Activated T-helper 2 cell treated with anti-CD3 and anti-CD28 coated beads, Interferon-gamma antibody, Interleukin-2, Interleukin-4, amounts not matched to agents 10 μg/mL and 5 μg/mL and 100 μg/mL, durations not matched to agents 14 hours and 24 hours and 36 hours (primary cell): ENCODE measurements around the gene HECTD2. TPM values are rescaled to one million over a fixed set of nuclear protein-coding genes. Genes with fewer than 3 reads are reported as not detected.
"Not testable (repeated sequence)": the region's sequence is repeated elsewhere in the genome, so short reads cannot be mapped to it uniquely, and the experiment has no call there.

Source experiments
- DNase-seq: peaks from one replicate; pipeline ENCODE4 v3.0.0; 2021; ENCODE audit warnings: low spot score
- H3K27ac Mint-ChIP-seq: one replicate; pipeline ENCODE4 v1.8.0; 2021; ENCODE audit warnings: mixed read lengths
- H3K27me3 Mint-ChIP-seq: one replicate; pipeline ENCODE4 v1.8.0; 2021; ENCODE audit warnings: low read depth, mixed read lengths
- H3K36me3 Mint-ChIP-seq: one replicate; pipeline ENCODE4 v1.8.0; 2021; ENCODE audit warnings: low read depth, mixed read lengths
- H3K4me1 Mint-ChIP-seq: one replicate; pipeline ENCODE4 v1.8.0; 2021; ENCODE audit warnings: low read depth, mixed read lengths
- H3K4me3 Mint-ChIP-seq: one replicate; pipeline ENCODE4 v1.8.0; 2021; ENCODE audit warnings: low read depth, mild to moderate bottlenecking, moderate library complexity, mixed read lengths
- H3K9me3 Mint-ChIP-seq: one replicate; pipeline ENCODE4 v1.8.0; 2021; ENCODE audit warnings: mixed read lengths
- intact Hi-C: fragments of 100-400 bp; cut with micrococcal nuclease; formaldehyde crosslinking; loops from one replicate; pipeline ENCODE4 v1.15.1; 2023
- total RNA-seq: library from RNA; stranded (reverse); gene quantifications from 2 replicates; pipeline ENCODE4 v1.2.3, GENCODE V29; 2022

Gene HECTD2
- total RNA-seq, 1 donor from 2014 or later, result 6.6 TPM

DNA sequence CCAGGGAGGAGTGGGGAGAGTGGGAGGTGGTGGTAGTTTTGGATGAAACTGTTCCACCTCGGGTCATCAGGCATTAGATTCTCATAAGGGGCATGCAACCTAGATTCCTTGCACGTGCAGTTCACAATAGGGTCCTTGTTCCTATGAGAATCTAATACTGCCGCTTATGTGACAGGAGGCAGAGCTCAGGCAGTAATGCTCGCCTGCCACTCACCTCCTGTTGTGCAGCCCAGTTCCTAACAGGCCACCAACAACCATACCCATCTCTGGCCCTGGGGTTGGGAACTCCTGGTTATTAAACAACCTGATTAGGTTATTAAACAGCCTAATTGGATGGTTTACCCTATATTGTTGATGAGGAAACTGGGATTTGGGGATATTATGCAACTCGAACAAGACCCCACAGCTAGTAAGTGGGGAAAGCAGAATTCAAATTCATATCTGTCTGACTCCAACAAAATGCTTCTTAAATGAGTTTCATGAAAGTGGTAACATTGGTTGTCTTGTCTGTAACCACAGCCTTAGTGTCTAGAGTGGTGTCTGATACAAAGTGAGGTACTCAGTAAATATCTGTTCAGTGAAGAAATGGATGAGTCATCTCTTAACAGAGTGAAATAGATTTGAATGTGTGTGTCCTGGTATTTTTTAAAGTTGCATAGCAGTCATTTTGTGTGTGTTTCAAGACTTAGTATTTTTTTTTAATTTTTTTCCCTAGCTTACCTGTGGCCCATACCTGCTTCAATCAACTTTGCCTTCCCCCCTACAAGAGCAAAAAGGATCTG is 101.6 kb downstream of the HECTD2 start:
- no peak overlapping the region for H3K27ac Mint-ChIP-seq

DNA sequence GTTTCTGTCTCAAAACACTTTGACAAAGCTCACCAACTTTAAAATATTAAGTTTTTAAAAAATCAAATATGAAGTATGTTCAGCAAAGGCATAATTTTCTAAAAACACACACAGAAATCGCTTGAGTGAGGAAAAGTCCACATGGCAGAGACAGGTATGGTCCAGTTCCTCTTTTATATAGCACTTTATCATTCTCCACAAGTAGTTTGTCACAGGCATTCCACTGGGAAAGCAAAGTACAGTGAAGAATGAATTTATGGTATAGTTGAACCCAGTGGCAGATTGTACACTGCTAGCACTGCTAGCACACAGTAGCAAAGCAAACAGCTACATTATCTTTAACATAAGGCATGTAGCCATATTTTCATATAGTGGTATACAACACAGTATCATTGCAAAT is 102.3 kb downstream of the HECTD2 start:
- H3K27me3 Mint-ChIP-seq, result no peaks in the 10 kb centered on the region
- no peak overlapping the region for H3K4me3 Mint-ChIP-seq
- DNase-seq, result no peak
- H3K9me3 Mint-ChIP-seq, result peaks cover under 1% of the 10 kb centered on the region
- intact Hi-C loops, result no loop called here
- no peak overlapping the region for H3K27ac Mint-ChIP-seq
- no peaks in the 10 kb centered on the region for H3K36me3 Mint-ChIP-seq
- peaks cover 6% of the 10 kb centered on the region for H3K4me1 Mint-ChIP-seq

More for the DNA sequence above, 101.6 kb downstream of the HECTD2 start:
- peaks cover 6% of the 10 kb centered on the region for H3K4me1 Mint-ChIP-seq
- DNase-seq, result no peak
- intact Hi-C loops, result no loop called here
- H3K9me3 Mint-ChIP-seq, result no peaks in the 10 kb centered on the region
- H3K36me3 Mint-ChIP-seq, result no peaks in the 10 kb centered on the region
- no peaks in the 10 kb centered on the region for H3K27me3 Mint-ChIP-seq
- H3K4me3 Mint-ChIP-seq, result no peak overlapping the region

DNA sequence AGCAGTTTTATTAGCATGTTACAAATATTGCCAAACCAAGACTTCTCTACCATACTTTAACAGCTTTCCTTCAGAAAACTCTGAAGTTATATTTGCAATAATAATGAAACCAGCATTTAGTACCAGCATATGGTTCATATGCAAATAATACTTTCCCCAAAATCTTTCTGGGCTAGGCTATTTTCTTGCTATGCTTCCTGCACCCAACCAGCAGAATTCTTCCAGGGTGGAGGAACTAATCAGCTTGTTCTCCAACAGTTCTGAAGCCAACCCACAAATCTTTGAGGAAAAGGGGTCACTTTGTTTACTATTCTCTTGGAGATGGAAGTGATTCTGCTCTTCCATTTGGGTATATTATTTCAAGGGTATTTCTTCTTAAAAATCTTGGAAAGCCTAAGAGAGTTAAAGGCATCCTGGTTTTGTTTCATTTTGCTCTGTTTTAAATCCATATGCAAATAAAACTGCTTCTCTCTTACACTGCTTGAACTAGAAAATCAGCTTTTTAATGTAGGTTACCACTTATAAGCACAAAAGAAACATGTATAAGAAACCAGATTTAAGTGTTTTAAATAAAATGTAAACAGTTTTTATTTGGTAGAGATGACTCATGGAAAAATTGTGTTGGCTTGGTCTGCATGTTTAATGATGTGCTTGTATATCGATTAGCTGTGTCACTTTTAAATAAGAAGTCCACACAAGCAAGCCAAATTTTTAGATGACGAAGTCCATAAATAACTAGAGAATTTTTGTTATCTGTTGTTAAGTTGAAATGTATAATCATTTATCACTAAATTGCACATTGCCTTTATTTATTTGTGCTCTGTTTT is 103.7 kb downstream of the HECTD2 start:
- DNase-seq, result no peak
- intact Hi-C loops, result no loop called here
- no peaks in the 10 kb centered on the region for H3K27me3 Mint-ChIP-seq
- no peaks in the 10 kb centered on the region for H3K36me3 Mint-ChIP-seq
- H3K9me3 Mint-ChIP-seq, result peaks cover 4% of the 10 kb centered on the region
- H3K4me1 Mint-ChIP-seq, result peaks cover 6% of the 10 kb centered on the region
- H3K4me3 Mint-ChIP-seq, result no peak overlapping the region
- no peak overlapping the region for H3K27ac Mint-ChIP-seq

GRCh38 chr10:91514787-91515186 is 104.6 kb downstream of the HECTD2 start:
- DNase-seq, result no peak
- Mint-ChIP-seq H3K9me3 (peaks cover 4% of the 10 kb centered on the region), H3K27ac (no peak overlapping the region), H3K27me3 (no peaks in the 10 kb centered on the region), H3K4me3 (no peak overlapping the region), H3K36me3 (no peaks in the 10 kb centered on the region), H3K4me1 (peaks cover 6% of the 10 kb centered on the region)
- intact Hi-C loops, result no loop called here

GRCh38 chr10:91517394-91517793 is 107.2 kb downstream of the HECTD2 start:
- intact Hi-C loops, result no loop called here
- Mint-ChIP-seq H3K9me3 (peaks cover 4% of the 10 kb centered on the region), H3K4me3 (no peak overlapping the region), H3K27ac (no peak overlapping the region), H3K27me3 (no peaks in the 10 kb centered on the region), H3K4me1 (no peaks in the 10 kb centered on the region), H3K36me3 (no peaks in the 10 kb centered on the region)
- DNase-seq, result no peak

GRCh38 chr10:91519899-91520514 is 109.9 kb downstream of the HECTD2 start:
- no peak for DNase-seq
- Mint-ChIP-seq H3K4me1 (no peaks in the 10 kb centered on the region), H3K4me3 (no peak overlapping the region), H3K36me3 (no peaks in the 10 kb centered on the region), H3K27ac (no peak overlapping the region), H3K9me3 (peaks cover 4% of the 10 kb centered on the region), H3K27me3 (peaks cover 3% of the 10 kb centered on the region)
- intact Hi-C loops, result no loop called here

DNA sequence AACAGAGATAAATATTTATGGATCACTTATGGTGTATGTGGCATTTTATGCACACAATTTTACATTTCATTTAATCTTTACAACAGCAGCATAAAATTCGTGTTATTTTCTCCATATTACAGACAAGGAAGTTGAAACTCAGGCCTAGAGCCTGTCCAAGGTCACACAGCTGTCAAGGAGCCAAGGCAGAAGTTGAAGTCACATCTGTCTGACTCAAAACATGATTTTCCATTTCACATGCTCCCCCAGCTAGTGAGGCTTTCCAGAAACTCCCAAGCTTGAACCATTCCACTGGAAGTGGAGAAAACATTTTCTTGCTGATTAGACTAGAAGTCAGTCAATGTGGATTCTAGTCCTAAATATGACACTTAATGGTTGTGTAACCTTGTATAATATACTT is 110.5 kb downstream of the HECTD2 start:
- no peaks in the 10 kb centered on the region for H3K36me3 Mint-ChIP-seq
- H3K27ac Mint-ChIP-seq, result no peak overlapping the region
- no peaks in the 10 kb centered on the region for H3K4me1 Mint-ChIP-seq
- H3K27me3 Mint-ChIP-seq, result peaks cover 3% of the 10 kb centered on the region
- no peak for DNase-seq
- no peak overlapping the region for H3K4me3 Mint-ChIP-seq
- H3K9me3 Mint-ChIP-seq, result peaks cover 4% of the 10 kb centered on the region
- intact Hi-C loops, result no loop called here

DNA sequence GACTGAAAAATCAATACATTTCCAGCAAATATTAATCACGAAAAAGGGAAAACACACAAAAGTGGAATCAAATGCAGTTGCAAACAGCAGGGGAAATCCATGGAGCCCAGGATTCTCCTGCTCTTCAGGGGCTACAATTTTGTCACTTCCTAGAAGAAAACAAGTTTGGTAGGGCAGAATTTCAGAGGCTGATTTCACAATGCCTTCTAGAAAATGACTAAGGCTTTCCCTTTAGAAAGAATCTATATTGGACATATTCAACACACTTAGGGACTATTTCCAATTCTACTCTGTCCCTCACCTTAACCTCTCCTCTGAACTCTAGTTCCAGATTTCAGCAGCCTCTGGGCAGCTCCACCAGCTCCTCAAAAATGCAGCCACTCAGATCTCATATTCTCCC is 111.3 kb downstream of the HECTD2 start:
- Mint-ChIP-seq H3K27ac (no peak overlapping the region), H3K4me3 (no peak overlapping the region), H3K27me3 (peaks cover 3% of the 10 kb centered on the region), H3K4me1 (no peaks in the 10 kb centered on the region), H3K9me3 (peaks cover 4% of the 10 kb centered on the region), H3K36me3 (no peaks in the 10 kb centered on the region)
- intact Hi-C loops, result no loop called here
- DNase-seq, result no peak

DNA sequence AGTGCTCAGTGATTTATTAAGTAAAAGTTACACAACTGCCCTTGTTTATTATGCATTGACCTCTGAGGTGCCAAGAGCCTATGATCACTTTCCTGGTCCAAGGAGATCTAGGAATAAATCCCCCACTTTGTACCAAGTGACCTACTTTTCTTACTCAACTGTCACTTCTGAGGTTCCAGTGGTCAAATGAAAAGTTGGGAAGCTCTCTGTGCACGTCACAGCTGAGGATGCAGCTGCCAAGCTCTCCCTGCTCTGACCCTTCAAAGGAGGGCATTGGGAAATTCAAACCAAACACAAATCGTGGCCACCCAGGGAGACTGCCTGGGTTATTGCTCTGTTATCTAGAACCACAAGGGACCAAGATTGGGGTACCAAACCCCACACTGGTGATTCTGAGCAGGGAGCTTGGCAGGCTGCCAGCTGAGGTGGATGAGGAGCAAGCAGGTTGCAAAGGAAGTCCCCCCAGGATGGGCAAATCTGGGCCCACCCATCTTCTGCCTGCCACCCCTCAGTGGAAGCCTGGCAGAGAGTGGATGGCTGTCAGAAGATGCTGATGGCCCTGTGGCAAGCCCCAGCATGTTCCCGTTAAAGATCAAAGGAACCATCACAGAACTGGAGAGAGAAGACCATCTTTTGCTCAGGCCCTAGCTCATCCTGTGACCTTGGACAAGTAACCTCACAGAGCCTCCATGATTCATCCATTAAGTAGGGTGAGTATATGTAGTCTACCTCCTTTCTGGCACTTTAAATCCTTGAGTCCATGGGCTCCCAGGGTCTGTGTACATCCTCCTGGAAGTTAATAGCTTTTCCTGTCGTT is 116.0 kb downstream of the HECTD2 start:
- DNase-seq, result no peak
- Mint-ChIP-seq H3K27ac (no peak overlapping the region), H3K4me1 (no peaks in the 10 kb centered on the region), H3K4me3 (no peak overlapping the region), H3K36me3 (no peaks in the 10 kb centered on the region), H3K27me3 (peaks cover 3% of the 10 kb centered on the region), H3K9me3 (no peaks in the 10 kb centered on the region)
- intact Hi-C loops, result no loop called here

DNA sequence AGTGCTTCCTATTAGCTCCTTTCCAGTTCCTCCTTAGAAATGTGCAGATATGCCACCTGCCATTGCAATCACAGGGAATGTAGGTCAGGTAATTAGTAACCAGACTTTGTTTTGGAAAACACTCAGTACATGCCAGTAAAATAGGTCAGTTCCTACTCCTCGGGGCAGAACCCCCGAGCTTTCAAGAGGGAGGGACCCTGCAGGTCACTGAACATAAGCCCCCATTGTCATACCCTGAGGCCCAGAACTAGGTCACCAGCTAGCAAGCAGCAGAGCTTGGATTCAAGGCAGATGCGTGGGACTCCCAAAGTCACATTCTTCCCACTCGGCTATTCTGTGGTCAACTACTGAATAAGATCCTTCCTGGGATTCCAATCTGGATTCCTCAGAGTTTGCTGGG is 117.9 kb downstream of the HECTD2 start:
- Mint-ChIP-seq H3K4me3 (no peak overlapping the region), H3K36me3 (no peaks in the 10 kb centered on the region), H3K27me3 (peaks cover 2% of the 10 kb centered on the region), H3K27ac (no peak overlapping the region), H3K4me1 (no peaks in the 10 kb centered on the region), H3K9me3 (no peaks in the 10 kb centered on the region)
- DNase-seq, result no peak
- intact Hi-C loops, result no loop called here

GRCh38 chr10:91528768-91529167 is 118.6 kb downstream of the HECTD2 start:
- Mint-ChIP-seq H3K27me3 (no peaks in the 10 kb centered on the region), H3K27ac (no peak overlapping the region), H3K4me3 (no peak overlapping the region), H3K9me3 (no peaks in the 10 kb centered on the region), H3K4me1 (no peaks in the 10 kb centered on the region), H3K36me3 (no peaks in the 10 kb centered on the region)
- no peak for DNase-seq
- intact Hi-C loops, result no loop called here

- intact Hi-C loops, H3K9me3 Mint-ChIP-seq, DNase-seq, H3K4me1 Mint-ChIP-seq, H3K27me3 Mint-ChIP-seq, H3K4me3 Mint-ChIP-seq, H3K36me3 Mint-ChIP-seq, H3K27ac Mint-ChIP-seq: not testable (repeated sequence)
These were observed 124.6 kb downstream of the HECTD2 start for GRCh38 chr10:91534789-91535188.
